Activated T-helper 17 cell treated with anti-CD3 and anti-CD28 coated beads, Interleukin-2, amount 50 U/mL, for 72 hours (primary cell): Measurements from ENCODE around the gene SYNGR1. TPM values are rescaled to one million over a fixed set of nuclear protein-coding genes. Genes with fewer than 3 reads are reported as not detected.
"Not testable (repeated sequence)": the region's sequence is repeated elsewhere in the genome, so short reads cannot be mapped to it uniquely, and the experiment has no call there.

Source experiments
- ATAC-seq: fragments of 150-1000 bp; cut with Tn5 transposase; replicated peaks from 2 replicates; pipeline ENCODE4 v1.10.0; 2021; ENCODE audit warnings: mild to moderate bottlenecking, moderate library complexity
- H3K27ac Mint-ChIP-seq: one replicate; pipeline ENCODE4 v1.8.0; 2022; ENCODE audit warnings: mixed read lengths
- H3K27me3 Mint-ChIP-seq: one replicate; pipeline ENCODE4 v1.8.0; 2022; ENCODE audit warnings: mixed read lengths
- H3K36me3 Mint-ChIP-seq: one replicate; pipeline ENCODE4 v1.8.0; 2022; ENCODE audit warnings: low read depth, mild to moderate bottlenecking, mixed read lengths
- H3K4me1 Mint-ChIP-seq: one replicate; pipeline ENCODE4 v1.8.0; 2022; ENCODE audit warnings: mixed read lengths
- H3K4me3 Mint-ChIP-seq: one replicate; pipeline ENCODE4 v1.8.0; 2022; ENCODE audit warnings: mild to moderate bottlenecking, mixed read lengths
- H3K9me3 Mint-ChIP-seq: one replicate; pipeline ENCODE4 v1.8.0; 2022; ENCODE audit warnings: mixed read lengths
- total RNA-seq, 2 donors: library from RNA; stranded (reverse); gene quantifications; one replicate each; pipeline ENCODE4 v1.2.3, GENCODE V29; 2022

The SYNGR1 gene
- total RNA-seq, 2 donors from 2014 or later = not detected

GRCh38 chr22:39312410-39312809, 37.4 kb upstream of the SYNGR1 start:
- no peak for ATAC-seq
- Mint-ChIP-seq H3K36me3 (peaks cover 67% of the 10 kb centered on the region), H3K27me3 (no peaks in the 10 kb centered on the region), H3K4me3 (no peak overlapping the region), H3K4me1 (peaks cover 2% of the 10 kb centered on the region), H3K27ac (no peak overlapping the region), H3K9me3 (no peaks in the 10 kb centered on the region)

GRCh38 chr22:39313258-39314001, 36.4 kb upstream of the SYNGR1 start:
- Mint-ChIP-seq H3K27ac (peak overlapping the region; percentile 41), H3K27me3 (no peaks in the 10 kb centered on the region), H3K4me1 (peaks cover 4% of the 10 kb centered on the region), H3K36me3 (peaks cover 77% of the 10 kb centered on the region), H3K9me3 (no peaks in the 10 kb centered on the region), H3K4me3 (peak overlapping the region; percentile 99)
- ATAC-seq = no peak

GRCh38 chr22:39314251-39314971, 35.4 kb upstream of the SYNGR1 start:
- H3K9me3 Mint-ChIP-seq = no peaks in the 10 kb centered on the region
- H3K27me3 Mint-ChIP-seq = no peaks in the 10 kb centered on the region
- peak overlapping the region; percentile 12 for H3K27ac Mint-ChIP-seq
- peak overlapping the region; percentile 99 for H3K4me3 Mint-ChIP-seq
- peaks cover 87% of the 10 kb centered on the region for H3K36me3 Mint-ChIP-seq
- H3K4me1 Mint-ChIP-seq = peaks cover 4% of the 10 kb centered on the region
- ATAC-seq = no peak

- no peaks in the 10 kb centered on the region for H3K27me3 Mint-ChIP-seq
- no peaks in the 10 kb centered on the region for H3K9me3 Mint-ChIP-seq
- H3K4me3 Mint-ChIP-seq = peak overlapping the region; percentile 99
- peak overlapping the region; percentile 100 for H3K27ac Mint-ChIP-seq
- peaks cover 4% of the 10 kb centered on the region for H3K4me1 Mint-ChIP-seq
- ATAC-seq = no peak
- peaks cover 95% of the 10 kb centered on the region for H3K36me3 Mint-ChIP-seq
These were observed 34.4 kb upstream of the SYNGR1 start for GRCh38 chr22:39315389-39315788.

GRCh38 chr22:39316440-39317083, 33.2 kb upstream of the SYNGR1 start:
- H3K27ac Mint-ChIP-seq = peak overlapping the region; percentile 100
- no peaks in the 10 kb centered on the region for H3K27me3 Mint-ChIP-seq
- peaks cover 87% of the 10 kb centered on the region for H3K36me3 Mint-ChIP-seq
- peak; percentile 47 for ATAC-seq
- H3K4me1 Mint-ChIP-seq = peaks cover 4% of the 10 kb centered on the region
- peak overlapping the region; percentile 99 for H3K4me3 Mint-ChIP-seq
- no peaks in the 10 kb centered on the region for H3K9me3 Mint-ChIP-seq

- Mint-ChIP-seq H3K9me3 (no peaks in the 10 kb centered on the region), H3K36me3 (peaks cover 80% of the 10 kb centered on the region), H3K4me3 (peak overlapping the region; percentile 99), H3K27ac (peak overlapping the region; percentile 100), H3K4me1 (peaks cover 4% of the 10 kb centered on the region), H3K27me3 (no peaks in the 10 kb centered on the region)
- ATAC-seq = no peak
These were observed 32.6 kb upstream of the SYNGR1 start for GRCh38 chr22:39317084-39317774.

- peaks cover 73% of the 10 kb centered on the region for H3K36me3 Mint-ChIP-seq
- no peaks in the 10 kb centered on the region for H3K9me3 Mint-ChIP-seq
- H3K27ac Mint-ChIP-seq = peak overlapping the region; percentile 100
- peak overlapping the region; percentile 99 for H3K4me3 Mint-ChIP-seq
- no peaks in the 10 kb centered on the region for H3K27me3 Mint-ChIP-seq
- peaks cover 4% of the 10 kb centered on the region for H3K4me1 Mint-ChIP-seq
- ATAC-seq = no peak
These were observed 31.9 kb upstream of the SYNGR1 start for GRCh38 chr22:39317775-39318506.

GRCh38 chr22:39318507-39319283, 31.1 kb upstream of the SYNGR1 start:
- H3K36me3 Mint-ChIP-seq = peaks cover 66% of the 10 kb centered on the region
- no peaks in the 10 kb centered on the region for H3K27me3 Mint-ChIP-seq
- H3K27ac Mint-ChIP-seq = peak overlapping the region; percentile 100
- ATAC-seq = peak; percentile 12
- peak overlapping the region; percentile 99 for H3K4me3 Mint-ChIP-seq
- no peaks in the 10 kb centered on the region for H3K9me3 Mint-ChIP-seq
- H3K4me1 Mint-ChIP-seq = peaks cover 4% of the 10 kb centered on the region

- peak within 1 kb of the TSS; percentile 100 for H3K27ac Mint-ChIP-seq
- no peaks in the 10 kb centered on the region for H3K27me3 Mint-ChIP-seq
- peak; percentile 81 for ATAC-seq
- peaks cover 4% of the 10 kb centered on the region for H3K4me1 Mint-ChIP-seq
- H3K9me3 Mint-ChIP-seq = no peaks in the 10 kb centered on the region
- peak within 1 kb of the TSS; percentile 99 for H3K4me3 Mint-ChIP-seq
- peaks cover 58% of the 10 kb centered on the region for H3K36me3 Mint-ChIP-seq
These were observed 30.3 kb upstream of the SYNGR1 start, which contains the start of gene RPL3 for GRCh38 chr22:39319284-39320022. Gene RPL3 (minus strand): TSS chr22:39319623. CDS start chr22:39319597, 26 bp downstream.

- H3K36me3 Mint-ChIP-seq = peaks cover 46% of the 10 kb centered on the region
These were observed 29.2 kb upstream of the SYNGR1 start for GRCh38 chr22:39320616-39321029.

GRCh38 chr22:39325392-39325932, 24.3 kb upstream of the SYNGR1 start:
- no peaks in the 10 kb centered on the region for H3K9me3 Mint-ChIP-seq
- H3K27me3 Mint-ChIP-seq = no peaks in the 10 kb centered on the region
- H3K36me3 Mint-ChIP-seq = no peaks in the 10 kb centered on the region
- no peak for ATAC-seq
- H3K27ac Mint-ChIP-seq = peak overlapping the region; percentile 14
- no peak overlapping the region for H3K4me3 Mint-ChIP-seq
- no peaks in the 10 kb centered on the region for H3K4me1 Mint-ChIP-seq

More at GRCh38 chr22:39320616-39321029, 29.2 kb upstream of the SYNGR1 start:
- peak overlapping the region; percentile 100 for H3K27ac Mint-ChIP-seq
- not testable (repeated sequence) for H3K27me3 Mint-ChIP-seq, ATAC-seq, H3K4me1 Mint-ChIP-seq, H3K9me3 Mint-ChIP-seq
- H3K4me3 Mint-ChIP-seq = peak overlapping the region; percentile 99

- ATAC-seq = no peak
- H3K36me3 Mint-ChIP-seq = no peaks in the 10 kb centered on the region
These were observed 21.6 kb upstream of the SYNGR1 start for GRCh38 chr22:39327995-39328754.

More at GRCh38 chr22:39327995-39328754, 21.6 kb upstream of the SYNGR1 start:
- no peaks in the 10 kb centered on the region for H3K4me1 Mint-ChIP-seq
- no peaks in the 10 kb centered on the region for H3K27me3 Mint-ChIP-seq
- H3K9me3 Mint-ChIP-seq = no peaks in the 10 kb centered on the region
- no peak overlapping the region for H3K27ac Mint-ChIP-seq
- no peak overlapping the region for H3K4me3 Mint-ChIP-seq
